Stimulated activated CD8-positive, alpha-beta memory T cell treated with anti-CD3 and anti-CD28 coated beads, Interleukin-4, amount 100 ng/mL, for 24 hours (primary cell): ENCODE results near the gene JAZF1.

Experiments used
- DNase-seq: peaks from one replicate; pipeline ENCODE4 v3.0.0-alpha.2; 2020; ENCODE audit warnings: low read depth

JAZF1 gene

GRCh38 chr7:27966219-27966780 is 214.3 kb downstream of the JAZF1 start:
- no peak for DNase-seq

- DNase-seq, result no peak
Measured at GRCh38 chr7:27965650-27966049, 214.9 kb downstream of the JAZF1 start.

DNA sequence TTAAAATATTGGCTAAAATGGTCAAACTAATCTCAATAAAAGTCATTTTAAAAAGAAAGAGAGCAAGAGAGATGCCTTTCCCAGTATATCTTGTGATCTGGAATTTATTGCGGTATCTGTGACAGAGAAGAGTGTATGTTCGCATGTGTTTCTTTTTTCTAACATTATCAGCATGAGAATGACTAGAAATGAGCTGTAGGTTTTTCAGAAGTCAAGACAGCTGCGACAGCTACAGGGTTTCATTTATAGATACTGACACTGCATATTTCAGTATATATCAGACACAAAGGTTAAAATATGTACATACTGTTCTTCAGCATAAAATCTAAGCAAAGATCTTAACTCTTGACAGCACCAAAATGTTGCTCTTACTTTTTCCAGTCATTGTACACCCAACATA is 215.8 kb downstream of the JAZF1 start:
- no peak for DNase-seq

GRCh38 chr7:27963056-27963455 is 217.5 kb downstream of the JAZF1 start:
- no peak for DNase-seq

GRCh38 chr7:27962273-27962672 is 218.3 kb downstream of the JAZF1 start:
- no peak for DNase-seq

DNA sequence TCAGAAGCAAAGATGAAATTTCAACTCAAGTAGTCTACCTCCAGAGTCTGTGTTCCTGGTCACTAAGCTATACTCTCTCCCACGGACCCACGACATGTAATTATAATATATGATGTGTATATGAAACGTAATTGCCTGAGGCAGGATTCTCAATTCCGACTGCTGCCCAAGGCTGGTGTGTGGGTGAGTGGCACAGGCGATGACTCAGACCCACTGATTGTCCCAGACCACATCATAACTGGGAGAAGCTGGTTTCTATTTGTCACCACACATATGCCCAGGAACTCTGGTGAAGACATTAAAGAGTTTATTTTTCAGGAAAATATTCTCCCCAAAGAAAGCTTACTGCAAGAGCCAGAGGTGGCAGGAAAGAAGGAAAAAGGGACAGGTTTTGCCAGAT is 219.3 kb downstream of the JAZF1 start:
- no peak for DNase-seq

DNA sequence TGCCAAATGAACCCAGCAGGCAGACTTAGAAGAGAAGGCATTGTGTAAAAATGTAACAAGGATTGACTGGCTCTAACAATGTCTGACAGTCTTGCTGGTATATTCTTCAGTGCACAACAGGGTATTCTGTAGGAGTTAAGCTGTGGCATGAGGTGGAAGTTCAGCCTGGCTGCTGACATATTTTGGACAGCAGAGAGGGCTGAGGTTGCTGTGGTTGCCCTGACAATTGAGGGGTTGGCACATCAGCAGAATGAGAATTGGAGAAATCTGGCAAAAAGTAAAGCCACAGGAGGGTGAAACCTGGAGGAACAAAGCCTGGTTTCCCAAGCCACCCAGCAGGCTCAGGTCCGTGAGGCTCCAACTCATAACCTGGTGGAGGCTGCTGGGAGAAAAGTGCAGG is 220.2 kb downstream of the JAZF1 start:
- no peak for DNase-seq

DNA sequence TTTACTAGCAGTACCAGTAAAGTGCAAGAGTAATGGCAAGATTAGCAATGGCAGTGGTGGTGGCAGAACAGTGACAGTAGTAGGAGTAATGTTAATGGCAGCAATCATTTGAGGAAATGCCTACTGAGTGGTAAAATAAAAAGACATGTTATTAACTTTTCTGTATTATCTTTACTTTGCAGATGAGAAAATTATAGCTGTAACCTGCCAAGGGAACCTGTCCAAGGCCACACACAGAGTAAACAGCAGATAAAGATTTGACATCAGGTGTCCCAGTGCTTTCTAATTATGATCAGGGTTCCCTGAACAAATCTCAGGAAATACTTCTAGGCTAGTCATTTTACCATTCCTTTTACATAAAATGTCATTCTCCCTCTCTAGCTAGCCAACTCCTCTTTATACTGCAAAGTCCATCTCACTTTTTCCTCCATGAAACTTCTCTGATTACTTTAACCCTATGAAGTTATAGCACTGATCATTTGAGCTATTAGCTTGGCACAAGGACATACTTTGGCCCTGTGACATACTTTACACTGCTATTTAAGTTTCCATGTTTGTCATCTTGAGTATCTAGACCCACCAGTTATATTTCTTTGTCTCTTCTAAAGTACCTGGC is 221.6 kb downstream of the JAZF1 start:
- DNase-seq, result no peak

- no peak for DNase-seq
Measured at GRCh38 chr7:27955596-27955995, 225.0 kb downstream of the JAZF1 start.

DNA sequence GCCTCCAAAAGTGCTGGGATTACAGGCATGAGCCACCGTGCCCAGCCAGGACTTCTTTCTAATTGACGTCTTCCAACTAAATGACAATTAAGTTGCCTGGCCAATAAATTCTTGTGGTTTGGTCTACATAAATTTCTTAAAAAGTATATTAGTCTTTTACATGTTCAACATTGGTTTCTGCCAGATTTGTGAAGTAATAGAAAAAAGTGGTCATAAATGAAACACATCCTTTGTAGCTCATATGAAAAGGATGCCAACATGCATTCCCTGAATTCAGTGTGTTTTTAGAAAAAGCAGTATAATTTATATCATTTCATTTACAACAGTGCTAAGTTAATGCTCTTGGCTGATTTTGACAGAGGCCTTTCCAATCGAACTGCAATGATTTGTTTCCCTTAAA is 225.6 kb downstream of the JAZF1 start:
- DNase-seq, result no peak

GRCh38 chr7:27953777-27954176 is 226.8 kb downstream of the JAZF1 start:
- DNase-seq, result no peak

DNA sequence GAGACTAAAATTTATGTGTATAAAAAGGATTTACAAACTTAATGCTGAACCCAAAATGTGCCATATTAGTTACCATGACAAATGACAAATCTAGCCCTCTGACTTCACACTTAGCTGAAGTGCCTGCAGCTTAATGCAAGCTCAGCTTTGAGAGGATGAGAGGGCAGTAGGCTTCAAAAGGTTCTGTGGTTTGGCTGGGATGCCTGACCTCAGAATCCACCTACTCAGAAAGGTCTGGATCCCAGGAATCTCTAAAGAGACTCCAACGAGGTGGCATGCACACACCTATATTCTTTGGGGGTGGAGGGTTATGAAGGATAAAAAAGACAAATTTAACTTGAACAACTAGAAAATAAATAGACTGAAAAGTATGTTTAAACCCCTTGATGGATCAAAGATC is 227.2 kb downstream of the JAZF1 start:
- no peak for DNase-seq

DNA sequence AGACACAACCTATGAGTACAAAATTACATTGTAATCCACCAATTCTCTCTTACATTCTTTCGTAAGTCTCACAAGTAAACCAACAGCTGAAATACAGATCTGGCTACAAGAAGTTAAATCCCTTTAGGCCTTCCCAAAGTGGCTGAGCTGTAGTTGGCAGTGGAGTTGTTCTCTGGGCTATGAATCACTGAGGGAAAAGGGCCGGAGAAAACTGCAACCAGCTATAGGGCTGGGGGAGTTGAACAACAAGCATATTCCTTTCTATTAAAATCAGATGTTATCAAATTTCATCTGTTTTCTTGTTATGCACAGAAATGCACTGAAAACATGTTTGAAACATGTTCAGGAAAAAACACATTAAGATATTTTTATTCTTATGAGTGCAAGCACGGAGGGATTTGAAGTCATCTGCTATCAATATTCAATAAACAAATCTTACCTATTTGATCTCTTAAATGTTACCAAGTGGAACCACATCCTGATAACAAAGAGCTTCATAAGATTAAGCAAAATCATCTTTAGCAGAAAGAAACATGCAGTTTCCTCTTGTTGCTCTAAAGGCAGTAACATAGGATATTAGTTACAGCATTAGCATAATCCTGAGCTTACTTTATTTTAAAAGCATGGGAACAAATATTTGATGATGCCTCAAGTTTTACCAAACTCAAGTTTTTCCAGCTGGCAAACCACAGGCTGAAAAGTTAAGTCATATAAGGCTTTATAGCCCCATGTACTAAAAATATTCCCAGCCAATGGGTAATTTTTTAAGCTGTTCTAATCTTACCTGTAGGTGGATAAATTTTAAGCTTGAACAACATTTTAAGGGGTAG is 227.9 kb downstream of the JAZF1 start:
- no peak for DNase-seq

GRCh38 chr7:27950123-27950522 is 230.5 kb downstream of the JAZF1 start:
- DNase-seq, result no peak

DNA sequence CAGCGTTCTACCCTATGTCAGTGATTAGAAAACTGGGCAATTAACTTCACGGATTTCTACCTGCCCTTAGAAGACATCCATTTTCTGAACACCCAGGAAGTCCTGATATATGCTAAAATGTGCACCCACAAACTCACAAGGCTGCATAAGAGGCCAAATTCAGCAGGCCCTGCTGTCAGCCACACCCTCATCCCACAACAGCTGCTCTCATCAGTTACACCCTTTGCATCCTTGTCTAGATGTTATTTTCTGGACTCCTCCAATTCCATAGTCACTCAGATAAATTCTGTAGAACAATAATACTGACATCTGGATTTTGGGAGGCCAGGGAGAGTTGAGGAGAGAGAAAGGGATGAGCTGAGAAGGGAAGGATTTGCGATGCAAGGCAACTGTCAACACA is 231.7 kb downstream of the JAZF1 start:
- DNase-seq, result no peak

DNA sequence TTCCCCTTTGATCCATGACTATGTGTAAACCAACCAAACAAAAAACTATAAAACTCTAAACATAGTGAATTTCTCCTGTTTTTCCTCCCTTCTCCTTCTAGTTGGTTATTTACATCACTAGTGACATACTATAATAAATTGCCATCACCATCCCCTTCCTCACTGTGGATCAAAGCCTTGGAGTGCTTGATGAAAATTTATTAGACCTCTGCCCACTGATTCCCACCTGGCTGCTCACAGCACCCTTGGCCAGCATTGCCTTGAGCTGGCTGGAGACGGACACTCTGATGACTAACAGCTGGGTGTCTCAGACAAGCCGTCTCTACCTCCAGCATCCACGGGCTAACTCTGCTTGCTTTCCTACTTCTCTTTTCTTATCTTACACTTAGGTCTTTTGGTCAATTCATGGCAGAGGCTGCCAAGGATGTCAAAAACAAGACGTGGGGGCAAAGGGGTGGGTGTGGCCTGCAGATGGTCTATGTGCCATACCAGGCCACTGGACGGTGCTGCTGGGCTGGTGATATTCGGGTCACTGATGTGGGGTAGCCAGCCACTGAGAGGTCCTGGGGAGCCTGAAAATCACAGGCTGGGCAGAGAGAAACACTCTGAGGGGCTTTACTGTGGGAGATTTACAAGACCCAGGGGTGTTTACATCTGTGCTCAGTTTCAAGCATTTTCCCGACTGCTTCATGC is 232.9 kb downstream of the JAZF1 start:
- no peak for DNase-seq

DNA sequence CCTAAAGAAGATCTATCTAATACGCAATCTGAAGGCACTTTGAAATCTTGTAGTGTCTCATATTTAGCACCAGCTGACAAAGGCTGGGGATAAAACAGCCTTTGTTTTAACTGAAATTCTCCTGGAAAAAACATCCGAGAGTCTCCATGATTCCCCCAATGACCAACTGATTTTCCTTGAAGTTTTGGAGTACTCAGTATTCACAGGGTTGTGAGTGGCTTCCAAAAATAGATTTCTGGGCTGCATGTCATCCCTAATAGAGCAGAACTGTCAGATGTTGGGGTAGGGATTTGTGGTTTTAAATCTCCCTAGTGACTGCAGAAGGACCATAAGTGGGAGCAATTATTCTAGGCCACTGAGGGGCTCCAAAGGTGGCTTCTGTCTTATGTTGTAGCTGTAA is 234.2 kb downstream of the JAZF1 start:
- DNase-seq, result no peak

GRCh38 chr7:27945058-27945795 is 235.4 kb downstream of the JAZF1 start:
- DNase-seq, result no peak

GRCh38 chr7:27944643-27945042 is 236.0 kb downstream of the JAZF1 start:
- DNase-seq, result no peak

- no peak for DNase-seq
Measured at GRCh38 chr7:27943241-27943640, 237.4 kb downstream of the JAZF1 start.

DNA sequence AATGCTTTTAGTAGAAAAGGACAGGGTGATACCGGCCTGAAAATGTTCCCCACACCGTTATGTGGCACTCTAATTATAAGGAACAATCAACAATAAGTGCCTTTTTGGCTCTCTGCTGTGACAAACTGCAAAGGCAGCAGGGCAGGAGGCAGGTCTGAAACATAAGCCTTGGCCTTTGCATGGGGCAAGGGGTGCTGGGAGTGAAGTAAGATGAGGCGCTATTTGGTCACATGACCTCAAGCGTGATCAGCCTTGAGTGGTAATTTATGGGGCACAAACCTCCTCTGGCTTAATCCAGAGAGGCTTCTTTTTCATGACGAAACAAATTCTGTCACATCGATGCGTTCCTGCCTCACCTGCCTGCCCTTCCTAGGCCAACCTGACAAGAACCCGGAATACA is 237.9 kb downstream of the JAZF1 start:
- no peak for DNase-seq

DNA sequence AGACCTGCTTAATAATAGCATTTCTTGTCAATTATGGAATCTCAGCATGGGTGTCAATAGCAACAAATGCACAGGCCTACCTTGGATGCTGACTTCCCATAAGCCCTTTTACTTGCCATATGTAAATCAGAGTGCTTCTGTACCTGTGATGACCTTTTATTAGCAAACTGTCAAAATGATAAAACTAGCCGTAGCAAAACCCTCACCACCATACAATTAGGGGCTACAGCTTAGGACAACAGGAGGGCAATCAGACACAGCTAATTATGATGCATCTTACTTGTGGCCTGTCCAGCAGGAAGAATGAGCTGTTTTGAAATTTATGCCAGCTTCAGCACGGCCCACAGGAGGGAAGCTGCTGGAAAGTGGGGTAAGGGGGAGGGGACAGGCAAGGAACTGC is 239.1 kb downstream of the JAZF1 start:
- no peak for DNase-seq
